Lower lobe of right lung (tissue), 2 donors: ENCODE data around the gene JADE3. TPM values are rescaled to one million over a fixed set of nuclear protein-coding genes. Genes with fewer than 3 reads are reported as not detected.

Experiments used
- ATAC-seq, 2 donors: fragments of 200-7000 bp; cut with Tn5 transposase; one replicate each; pipeline ENCODE4 v1.9.1; 2020 to 2022; ENCODE audit warnings: mild to moderate bottlenecking in 2 of 2, moderate library complexity in 2 of 2
- DNase-seq: peaks from one replicate; pipeline ENCODE4 v3.0.0-alpha.2; 2020
- H3K27ac ChIP-seq: fragments of 200-600 bp; one replicate; pipeline ENCODE4 v1.8.0; 2022
- H3K27me3 ChIP-seq: fragments of 200-600 bp; one replicate; pipeline ENCODE4 v1.8.0; 2022; ENCODE audit warnings: low read depth
- H3K36me3 ChIP-seq: fragments of 200-600 bp; one replicate; pipeline ENCODE4 v1.8.0; 2022; ENCODE audit warnings: mild to moderate bottlenecking
- H3K4me1 ChIP-seq: fragments of 200-600 bp; one replicate; pipeline ENCODE4 v1.8.0; 2022
- H3K4me3 ChIP-seq: fragments of 200-600 bp; one replicate; pipeline ENCODE4 v1.8.0; 2022; ENCODE audit warnings: mild to moderate bottlenecking
- H3K9me3 ChIP-seq: fragments of 200-600 bp; one replicate; pipeline ENCODE4 v1.8.0; 2022
- CTCF ChIP-seq: fragments of 200-600 bp; IDR thresholded peaks from one replicate; pipeline ENCODE4 v1.8.0; 2022; ENCODE audit warnings: antibody characterized with exemption, mild to moderate bottlenecking
- intact Hi-C: fragments of 100-400 bp; cut with DNase I; formaldehyde crosslinking; loops from one replicate; pipeline ENCODE4 v1.11.0; 2022
- total RNA-seq: library from RNA; stranded (reverse); fragmentation: NEBNext Ultra II Directional; extraction: Animal tissue kit (Norgen Biotek cat#: 25700); gene quantifications from one replicate; pipeline ENCODE4 v1.2.1, GENCODE V29; 2021
- donor health status: DM: no; HTN: yes; CAD: no; lungs with severe emphysema.

Gene JADE3
- total RNA-seq, 1 donor from 2014 or later = 8.5 TPM

DNA sequence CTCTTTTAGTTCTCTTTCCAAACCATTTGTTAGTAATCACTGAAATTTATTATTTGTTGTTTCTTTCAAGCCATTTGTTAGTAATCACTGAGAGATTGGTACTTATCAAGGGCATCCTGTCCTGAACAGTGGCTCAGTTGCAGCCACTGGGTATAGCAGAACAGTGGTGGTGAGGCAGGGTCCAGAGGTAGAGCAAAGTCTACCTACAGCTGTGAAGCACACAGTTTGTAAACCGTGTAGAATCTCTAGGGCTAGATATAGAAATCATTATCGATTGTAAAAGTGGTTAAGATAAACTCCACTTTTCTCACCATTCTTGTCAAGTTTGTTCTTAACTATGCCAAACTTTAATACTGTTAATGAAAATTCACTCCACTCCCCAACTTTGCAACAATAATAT, 4.1 kb downstream of the JADE3 start:
- no peaks in the 10 kb centered on the region for H3K27me3 ChIP-seq
- no peaks in the 10 kb centered on the region for H3K36me3 ChIP-seq
- intact Hi-C loops = no loop called here
- no peak for ATAC-seq
- no peaks in the 10 kb centered on the region for H3K4me1 ChIP-seq
- H3K27ac ChIP-seq = no peak overlapping the region
- H3K9me3 ChIP-seq = no peaks in the 10 kb centered on the region
- no peak for DNase-seq
- TF ChIP-seq CTCF = no peak
- no peak overlapping the region for H3K4me3 ChIP-seq

DNA sequence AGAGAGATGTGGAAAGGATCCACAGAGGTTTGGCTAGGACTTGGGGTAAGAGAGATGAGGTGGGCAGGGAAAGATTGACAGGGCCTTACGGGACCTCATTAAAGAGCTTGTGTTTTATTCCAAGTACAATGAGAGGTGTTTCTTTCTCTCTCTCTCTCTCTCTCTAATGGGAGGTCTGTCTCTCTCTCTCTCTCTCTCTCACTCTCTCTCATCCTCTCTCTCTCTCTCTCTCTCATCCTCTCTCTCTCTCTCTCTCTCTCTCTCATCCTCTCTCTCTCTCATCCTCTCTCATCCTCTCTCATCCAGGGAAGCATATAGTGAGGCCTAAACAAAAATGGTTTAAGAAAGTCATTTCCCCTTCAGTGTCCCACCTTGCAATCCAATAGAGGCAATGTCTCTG, 5.4 kb downstream of the JADE3 start:
- Histone ChIP-seq H3K4me3 (no peak overlapping the region), H3K9me3 (no peaks in the 10 kb centered on the region), H3K36me3 (no peaks in the 10 kb centered on the region), H3K27me3 (no peaks in the 10 kb centered on the region), H3K27ac (no peak overlapping the region), H3K4me1 (no peaks in the 10 kb centered on the region)
- ATAC-seq = no peak
- no peak for DNase-seq
- intact Hi-C loops = no loop called here
- no peak for TF ChIP-seq CTCF

DNA sequence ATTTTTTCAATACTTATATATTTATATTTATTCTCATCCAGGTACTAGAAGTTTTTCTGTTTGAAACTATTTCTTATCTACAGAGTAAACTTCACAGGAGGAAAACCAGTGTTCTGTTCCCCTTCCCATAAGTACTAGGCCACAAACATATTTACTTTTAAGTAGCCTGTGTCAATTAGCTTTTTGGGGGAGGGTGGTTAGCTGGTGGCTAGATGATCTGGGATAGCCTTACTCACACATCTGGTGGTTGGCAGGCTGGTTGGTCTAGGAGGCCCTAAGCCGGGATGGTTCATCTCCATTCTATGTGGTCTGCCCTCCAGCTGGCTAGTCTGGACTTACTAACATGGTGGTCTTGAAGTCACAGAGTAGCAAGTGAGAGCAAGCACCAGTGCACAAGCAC, 6.2 kb downstream of the JADE3 start:
- Histone ChIP-seq H3K27ac (no peak overlapping the region), H3K4me3 (no peak overlapping the region), H3K36me3 (no peaks in the 10 kb centered on the region), H3K9me3 (no peaks in the 10 kb centered on the region), H3K4me1 (no peaks in the 10 kb centered on the region), H3K27me3 (no peaks in the 10 kb centered on the region)
- intact Hi-C loops = no loop called here
- DNase-seq (no peak), ATAC-seq (peak in 1 of 2 donors; percentile 55)
- TF ChIP-seq CTCF = no peak

DNA sequence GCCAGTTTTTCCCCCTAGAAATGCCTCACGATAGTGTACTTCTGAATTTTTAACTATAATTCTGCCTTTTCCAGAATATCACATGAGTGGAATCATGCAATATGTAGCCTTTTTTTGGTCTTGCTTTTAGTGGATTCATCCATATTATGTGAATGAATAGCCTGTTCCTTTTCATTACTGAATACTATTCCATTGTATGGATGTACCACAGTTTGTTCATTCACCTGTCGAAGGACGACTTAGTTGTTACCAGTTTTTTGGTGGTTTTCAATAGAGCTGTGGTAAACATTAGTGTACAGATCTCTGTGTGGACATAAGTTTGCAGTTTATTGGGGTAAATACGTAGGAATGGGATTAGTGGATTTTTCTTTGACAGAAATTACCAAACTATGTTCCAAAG, 8.0 kb downstream of the JADE3 start:
- DNase-seq (no peak), ATAC-seq (no peak)
- no peak overlapping the region for H3K4me3 ChIP-seq
- H3K36me3 ChIP-seq = no peaks in the 10 kb centered on the region
- no peak overlapping the region for H3K27ac ChIP-seq
- no peaks in the 10 kb centered on the region for H3K4me1 ChIP-seq
- intact Hi-C loops = no loop called here
- no peaks in the 10 kb centered on the region for H3K27me3 ChIP-seq
- no peaks in the 10 kb centered on the region for H3K9me3 ChIP-seq
- no peak for TF ChIP-seq CTCF

DNA sequence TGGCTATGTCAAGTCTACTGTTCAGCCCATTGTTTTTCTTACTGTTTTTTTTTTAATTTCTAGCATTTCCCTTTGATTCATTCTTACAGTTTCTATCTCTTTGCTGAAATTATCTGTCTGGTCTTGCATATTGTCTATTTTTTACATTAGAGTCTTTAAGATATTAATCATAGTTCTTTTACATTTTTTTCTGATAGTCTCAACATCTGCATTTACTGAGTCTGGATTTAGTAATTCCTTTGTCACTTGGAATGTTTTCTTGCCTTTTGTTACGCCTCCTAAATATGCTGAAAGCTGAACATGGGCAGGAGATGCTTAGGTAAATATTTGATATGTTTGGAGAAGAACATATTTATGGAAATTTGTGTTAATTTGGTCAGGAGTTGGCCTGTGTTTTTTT, 10.4 kb downstream of the JADE3 start:
- intact Hi-C loops = no loop called here
- ATAC-seq = no peak
- no peak for TF ChIP-seq CTCF

GRCh38 chrX:46927718-46928117, 15.5 kb downstream of the JADE3 start:
- H3K4me3 ChIP-seq = no peak overlapping the region
- H3K4me1 ChIP-seq = no peaks in the 10 kb centered on the region
- ATAC-seq (no peak), DNase-seq (no peak)
- H3K36me3 ChIP-seq = no peaks in the 10 kb centered on the region
- intact Hi-C loops = no loop called here
- H3K27me3 ChIP-seq = no peaks in the 10 kb centered on the region
- H3K27ac ChIP-seq = no peak overlapping the region
- TF ChIP-seq CTCF = no peak
- no peaks in the 10 kb centered on the region for H3K9me3 ChIP-seq

More for the DNA sequence above, 10.4 kb downstream of the JADE3 start:
- no peak overlapping the region for H3K4me3 ChIP-seq
- DNase-seq = no peak
- H3K4me1 ChIP-seq = no peaks in the 10 kb centered on the region
- H3K27ac ChIP-seq = no peak overlapping the region
- H3K27me3 ChIP-seq = no peaks in the 10 kb centered on the region
- no peaks in the 10 kb centered on the region for H3K9me3 ChIP-seq
- no peaks in the 10 kb centered on the region for H3K36me3 ChIP-seq
